Measurements from ENCODE around the gene GNPDA2.
"Not testable (repeated sequence)": the region's sequence is repeated elsewhere in the genome, so short reads cannot be mapped to it uniquely, and the experiment has no call there.

Gene GNPDA2

DNA sequence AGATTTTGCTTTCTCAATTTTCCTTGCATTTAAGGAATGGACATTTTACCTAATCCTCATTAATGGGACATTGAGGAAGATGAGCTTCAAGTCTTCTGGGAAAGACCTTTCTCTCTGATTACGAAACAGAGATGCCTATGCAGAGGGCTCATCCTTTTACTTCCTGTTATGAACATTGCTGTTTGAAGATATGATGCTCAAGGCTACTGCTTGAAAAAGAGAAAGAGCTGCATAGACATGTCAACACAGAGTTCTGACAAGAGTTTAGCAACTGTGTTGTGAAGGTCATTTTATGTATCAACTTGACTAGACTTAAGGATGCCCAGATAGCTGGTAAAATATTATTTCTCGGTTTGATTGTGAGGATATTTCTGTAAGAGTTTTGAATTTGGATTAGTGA is 13.8 kb upstream of the GNPDA2 start:
- H3K9ac ChIP-seq, result no peak overlapping the region
- no peak overlapping the region for H3K4me3 ChIP-seq (IDR thresholded peaks at IDR 0.05; ENCODE audit: insufficient read depth, low read depth, low read length)
- H2AFZ ChIP-seq (ENCODE audit: low read depth), result no peak overlapping the region
- TF ChIP-seq, protein P1, sequence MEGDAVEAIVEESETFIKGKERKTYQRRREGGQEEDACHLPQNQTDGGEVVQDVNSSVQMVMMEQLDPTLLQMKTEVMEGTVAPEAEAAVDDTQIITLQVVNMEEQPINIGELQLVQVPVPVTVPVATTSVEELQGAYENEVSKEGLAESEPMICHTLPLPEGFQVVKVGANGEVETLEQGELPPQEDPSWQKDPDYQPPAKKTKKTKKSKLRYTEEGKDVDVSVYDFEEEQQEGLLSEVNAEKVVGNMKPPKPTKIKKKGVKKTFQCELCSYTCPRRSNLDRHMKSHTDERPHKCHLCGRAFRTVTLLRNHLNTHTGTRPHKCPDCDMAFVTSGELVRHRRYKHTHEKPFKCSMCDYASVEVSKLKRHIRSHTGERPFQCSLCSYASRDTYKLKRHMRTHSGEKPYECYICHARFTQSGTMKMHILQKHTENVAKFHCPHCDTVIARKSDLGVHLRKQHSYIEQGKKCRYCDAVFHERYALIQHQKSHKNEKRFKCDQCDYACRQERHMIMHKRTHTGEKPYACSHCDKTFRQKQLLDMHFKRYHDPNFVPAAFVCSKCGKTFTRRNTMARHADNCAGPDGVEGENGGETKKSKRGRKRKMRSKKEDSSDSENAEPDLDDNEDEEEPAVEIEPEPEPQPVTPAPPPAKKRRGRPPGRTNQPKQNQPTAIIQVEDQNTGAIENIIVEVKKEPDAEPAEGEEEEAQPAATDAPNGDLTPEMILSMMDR (conservative IDR thresholded peaks at IDR 0.05; ENCODE audit: low read depth, low read length), result no peak
- no peak overlapping the region for H3K4me2 ChIP-seq
- H3K4me1 ChIP-seq (ENCODE audit: low read depth, poor library complexity, severe bottlenecking), result no peaks in the 10 kb centered on the region
- no peaks in the 10 kb centered on the region for H3K36me3 ChIP-seq (ENCODE audit: insufficient read depth)
- H3K27ac ChIP-seq, result no peak overlapping the region
- H3K27me3 ChIP-seq (ENCODE audit: insufficient read depth, low read depth), result no peaks in the 10 kb centered on the region
- no peaks in the 10 kb centered on the region for H4K20me1 ChIP-seq (ENCODE audit: insufficient read depth)
- no peaks in the 10 kb centered on the region for H3K79me2 ChIP-seq (ENCODE audit: insufficient read depth, low read depth)

DNA sequence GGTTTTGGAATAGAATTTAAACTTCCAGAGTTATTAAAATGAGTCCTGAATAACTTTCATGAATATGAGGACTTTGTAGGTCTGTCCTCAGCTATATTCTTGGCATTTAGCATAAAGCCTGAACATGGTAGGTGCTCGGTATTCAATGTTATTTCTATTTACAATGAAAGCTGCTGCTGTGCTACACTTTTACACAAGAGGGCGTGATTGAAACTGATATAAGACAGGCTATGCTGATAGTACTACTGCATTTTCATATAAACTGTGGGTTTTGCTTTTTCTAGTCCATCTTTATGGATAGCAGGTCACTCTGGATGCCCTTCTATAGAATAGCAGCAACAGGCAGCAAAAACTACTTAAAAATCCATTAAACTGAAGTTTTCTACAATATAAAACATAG is 12.3 kb upstream of the GNPDA2 start:
- no peak overlapping the region for H3K4me2 ChIP-seq
- H4K20me1 ChIP-seq (ENCODE audit: insufficient read depth), result no peaks in the 10 kb centered on the region

DNA sequence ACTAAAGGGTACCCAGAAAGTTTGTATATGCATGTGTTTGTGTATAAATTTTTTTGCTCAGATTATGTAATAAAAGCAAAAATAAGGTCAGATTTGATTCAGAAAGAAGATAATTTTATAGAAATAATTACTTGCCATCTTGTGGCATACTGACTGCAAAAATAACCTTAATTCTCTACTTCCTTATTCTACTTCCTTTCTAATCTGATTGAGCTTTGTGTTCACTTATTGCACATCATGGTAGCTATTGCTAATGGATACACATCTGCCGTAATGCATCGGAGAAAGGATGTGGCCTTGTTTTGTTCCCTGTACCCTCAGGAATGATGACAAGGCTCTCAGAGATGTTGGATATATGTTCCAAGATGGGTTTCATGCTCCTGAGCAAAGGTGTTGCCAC is 10.5 kb upstream of the GNPDA2 start:
- H3K4me1 ChIP-seq (ENCODE audit: low read depth, poor library complexity, severe bottlenecking), result no peaks in the 10 kb centered on the region
- H3K9ac ChIP-seq, result no peak overlapping the region
- no peak overlapping the region for H3K4me2 ChIP-seq
- no peaks in the 10 kb centered on the region for H3K36me3 ChIP-seq (ENCODE audit: insufficient read depth)
- no peaks in the 10 kb centered on the region for H3K27me3 ChIP-seq (ENCODE audit: insufficient read depth, low read depth)
- no peak overlapping the region for H3K27ac ChIP-seq
- no peak overlapping the region for H3K4me3 ChIP-seq (IDR thresholded peaks at IDR 0.05; ENCODE audit: insufficient read depth, low read depth, low read length)
- TF ChIP-seq, protein P1 (conservative IDR thresholded peaks at IDR 0.05; ENCODE audit: low read depth, low read length), result no peak
- no peaks in the 10 kb centered on the region for H4K20me1 ChIP-seq (ENCODE audit: insufficient read depth)
- no peak overlapping the region for H2AFZ ChIP-seq (ENCODE audit: low read depth)
- no peaks in the 10 kb centered on the region for H3K79me2 ChIP-seq (ENCODE audit: insufficient read depth, low read depth)

More for the DNA sequence above, 12.3 kb upstream of the GNPDA2 start:
- no peak overlapping the region for H3K9ac ChIP-seq
- no peak overlapping the region for H3K4me3 ChIP-seq (IDR thresholded peaks at IDR 0.05; ENCODE audit: insufficient read depth, low read depth, low read length)
- no peaks in the 10 kb centered on the region for H3K36me3 ChIP-seq (ENCODE audit: insufficient read depth)
- H3K27ac ChIP-seq, result no peak overlapping the region
- TF ChIP-seq, protein P1 (conservative IDR thresholded peaks at IDR 0.05; ENCODE audit: low read depth, low read length), result no peak
- H3K79me2 ChIP-seq (ENCODE audit: insufficient read depth, low read depth), result no peaks in the 10 kb centered on the region
- H2AFZ ChIP-seq (ENCODE audit: low read depth), result no peak overlapping the region
- H3K4me1 ChIP-seq (ENCODE audit: low read depth, poor library complexity, severe bottlenecking), result no peaks in the 10 kb centered on the region
- H3K27me3 ChIP-seq (ENCODE audit: insufficient read depth, low read depth), result no peaks in the 10 kb centered on the region

DNA sequence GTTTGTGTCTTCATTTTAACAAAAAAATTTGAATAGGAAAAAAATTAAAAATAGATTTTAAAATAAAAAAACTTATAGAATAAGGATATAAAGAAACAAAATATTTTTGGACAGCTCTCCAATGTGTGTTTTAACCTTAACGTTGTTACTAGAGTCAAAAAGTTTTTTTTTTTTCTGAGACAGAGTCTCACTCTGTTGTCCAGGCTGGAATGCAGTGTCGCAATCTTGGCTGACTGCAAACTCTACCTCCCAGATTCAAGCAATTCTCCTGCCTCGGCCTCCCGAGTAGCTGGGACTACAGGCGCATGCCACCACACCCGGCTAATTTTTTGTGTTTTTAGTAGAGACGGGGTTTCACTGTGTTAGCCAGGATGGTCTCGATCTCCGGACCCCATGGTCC is 2.3 kb upstream of the GNPDA2 start:
- not testable (repeated sequence) for H3K9ac ChIP-seq; H2AFZ ChIP-seq (ENCODE audit: low read depth); H3K27ac ChIP-seq; H3K4me3 ChIP-seq (IDR thresholded peaks at IDR 0.05; ENCODE audit: insufficient read depth, low read depth, low read length); H3K4me1 ChIP-seq (ENCODE audit: low read depth, poor library complexity, severe bottlenecking); H4K20me1 ChIP-seq (ENCODE audit: insufficient read depth); H3K27me3 ChIP-seq (ENCODE audit: insufficient read depth, low read depth); H3K36me3 ChIP-seq (ENCODE audit: insufficient read depth); H3K4me2 ChIP-seq
- peaks cover 19% of the 10 kb centered on the region; the same call in 1 of the 2 replicates for H3K79me2 ChIP-seq (ENCODE audit: insufficient read depth, low read depth)

DNA sequence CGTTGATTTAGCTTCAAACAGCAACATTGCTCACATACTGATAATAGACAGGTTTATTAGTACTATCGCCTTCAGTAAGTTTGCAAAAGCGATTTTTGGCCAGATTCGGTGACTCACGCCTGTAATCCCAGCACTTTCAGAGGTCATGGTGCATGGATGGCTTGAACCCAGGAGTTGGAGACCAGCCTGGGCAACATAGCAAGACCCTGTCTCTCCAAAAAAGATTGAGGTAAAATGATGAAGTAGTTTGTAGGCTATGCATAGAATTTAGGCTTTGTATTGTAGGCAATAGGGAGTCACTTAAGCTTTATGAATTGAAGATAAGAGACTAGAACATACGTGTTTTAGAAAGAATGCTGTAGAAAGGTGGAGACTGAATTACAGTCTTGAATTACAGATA is 1.1 kb upstream of the GNPDA2 start:
- H3K9ac ChIP-seq, result no peak overlapping the region
- H3K4me2 ChIP-seq, result 0 out of 2 replicates have a peak overlapping the region, but pooled peaks have one; percentile 44
- no peaks in the 10 kb centered on the region for H4K20me1 ChIP-seq (ENCODE audit: insufficient read depth)
- H3K79me2 ChIP-seq (ENCODE audit: insufficient read depth, low read depth), result peaks cover 26% of the 10 kb centered on the region; the same call in 1 of the 2 replicates
- H2AFZ ChIP-seq (ENCODE audit: low read depth), result no peak overlapping the region
- H3K4me3 ChIP-seq (IDR thresholded peaks at IDR 0.05; ENCODE audit: insufficient read depth, low read depth, low read length), result no peak overlapping the region
- H3K27me3 ChIP-seq (ENCODE audit: insufficient read depth, low read depth), result no peaks in the 10 kb centered on the region
- TF ChIP-seq, protein P1 (conservative IDR thresholded peaks at IDR 0.05; ENCODE audit: low read depth, low read length), result no peak
- H3K4me1 ChIP-seq (ENCODE audit: low read depth, poor library complexity, severe bottlenecking), result peaks cover 9% of the 10 kb centered on the region
- no peaks in the 10 kb centered on the region for H3K36me3 ChIP-seq (ENCODE audit: insufficient read depth)
- no peak overlapping the region for H3K27ac ChIP-seq

All from KMS-11 (cell line).